GM06990 (cell line): ENCODE measurements around the gene LTBP3.

Source experiments
- DNase-seq: peaks from one replicate; pipeline ENCODE4 v3.0.0-alpha.2; 2011; ENCODE audit not compliant: insufficient read length; ENCODE audit errors: extremely low read depth
- H3K27me3 ChIP-seq: replicated peaks from 2 replicates; pipeline ENCODE4 v1.6.0; 2011; ENCODE audit warnings: low read length; ENCODE audit not compliant: control insufficient read depth, insufficient read depth
- H3K36me3 ChIP-seq: 2 replicates; pipeline ENCODE4 v1.5.1; 2011; ENCODE audit warnings: low read length; ENCODE audit not compliant: control insufficient read depth, insufficient read depth
- H3K4me3 ChIP-seq: replicated peaks from 2 replicates; pipeline ENCODE4 v1.5.1; 2011; ENCODE audit warnings: low read depth, mild to moderate bottlenecking, control low read depth, low read length
- TF ChIP-seq, protein P1 (sequence below): IDR thresholded peaks from 2 replicates; pipeline ENCODE4 v1.5.1; 2011; ENCODE audit warnings: low read length, control low read depth, mild to moderate bottlenecking, inconsistent platforms; ENCODE audit not compliant: insufficient read depth, poor library complexity, severe bottlenecking

The LTBP3 gene

DNA sequence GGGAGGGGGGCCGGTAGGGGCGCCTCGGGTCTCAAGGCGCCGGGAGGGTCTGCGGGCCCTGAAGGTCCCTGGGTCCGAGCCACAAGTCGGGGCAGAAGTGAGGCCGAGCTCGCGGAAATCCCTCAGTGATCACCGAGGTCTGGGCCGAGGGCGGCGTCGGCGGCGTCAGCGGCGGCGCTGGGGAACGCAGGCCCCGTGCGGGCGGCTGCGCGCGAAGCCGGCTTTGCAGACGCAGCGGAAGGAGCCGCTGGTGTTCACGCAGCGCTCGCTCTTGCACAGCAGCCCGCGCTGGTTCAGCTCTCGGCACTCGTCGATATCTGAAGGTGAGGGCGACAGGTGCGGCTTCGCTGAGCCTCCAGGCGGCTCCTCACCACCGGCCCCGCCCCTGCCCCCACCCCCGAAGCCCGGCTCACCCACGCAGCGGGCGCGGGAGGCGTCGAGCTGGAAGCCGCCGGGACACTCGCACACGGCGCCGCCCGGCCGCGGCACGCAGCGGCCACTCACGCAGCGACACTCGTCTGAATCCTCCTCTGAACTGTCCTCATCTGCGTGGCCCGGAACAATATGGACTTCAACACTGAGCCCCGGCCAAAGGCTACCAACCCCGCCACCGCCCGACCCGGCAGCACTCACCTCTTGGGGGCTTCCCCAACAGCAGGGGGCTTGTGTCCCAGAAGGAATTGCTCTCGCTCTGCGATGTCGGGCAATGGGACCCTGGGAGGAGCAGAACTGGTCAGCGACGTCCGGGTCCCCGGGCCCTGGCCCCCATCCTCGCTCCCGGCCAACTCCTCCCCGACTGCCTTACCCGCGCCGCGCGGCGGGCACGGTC lies 19.0 kb downstream of the LTBP3 start:
- Histone ChIP-seq H3K4me3 (peak overlapping the region; percentile 69), H3K27me3 (no peaks in the 10 kb centered on the region), H3K36me3 (peaks cover 28% of the 10 kb centered on the region)
- DNase-seq: no peak
- TF ChIP-seq, protein P1, sequence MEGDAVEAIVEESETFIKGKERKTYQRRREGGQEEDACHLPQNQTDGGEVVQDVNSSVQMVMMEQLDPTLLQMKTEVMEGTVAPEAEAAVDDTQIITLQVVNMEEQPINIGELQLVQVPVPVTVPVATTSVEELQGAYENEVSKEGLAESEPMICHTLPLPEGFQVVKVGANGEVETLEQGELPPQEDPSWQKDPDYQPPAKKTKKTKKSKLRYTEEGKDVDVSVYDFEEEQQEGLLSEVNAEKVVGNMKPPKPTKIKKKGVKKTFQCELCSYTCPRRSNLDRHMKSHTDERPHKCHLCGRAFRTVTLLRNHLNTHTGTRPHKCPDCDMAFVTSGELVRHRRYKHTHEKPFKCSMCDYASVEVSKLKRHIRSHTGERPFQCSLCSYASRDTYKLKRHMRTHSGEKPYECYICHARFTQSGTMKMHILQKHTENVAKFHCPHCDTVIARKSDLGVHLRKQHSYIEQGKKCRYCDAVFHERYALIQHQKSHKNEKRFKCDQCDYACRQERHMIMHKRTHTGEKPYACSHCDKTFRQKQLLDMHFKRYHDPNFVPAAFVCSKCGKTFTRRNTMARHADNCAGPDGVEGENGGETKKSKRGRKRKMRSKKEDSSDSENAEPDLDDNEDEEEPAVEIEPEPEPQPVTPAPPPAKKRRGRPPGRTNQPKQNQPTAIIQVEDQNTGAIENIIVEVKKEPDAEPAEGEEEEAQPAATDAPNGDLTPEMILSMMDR: no peak

DNA sequence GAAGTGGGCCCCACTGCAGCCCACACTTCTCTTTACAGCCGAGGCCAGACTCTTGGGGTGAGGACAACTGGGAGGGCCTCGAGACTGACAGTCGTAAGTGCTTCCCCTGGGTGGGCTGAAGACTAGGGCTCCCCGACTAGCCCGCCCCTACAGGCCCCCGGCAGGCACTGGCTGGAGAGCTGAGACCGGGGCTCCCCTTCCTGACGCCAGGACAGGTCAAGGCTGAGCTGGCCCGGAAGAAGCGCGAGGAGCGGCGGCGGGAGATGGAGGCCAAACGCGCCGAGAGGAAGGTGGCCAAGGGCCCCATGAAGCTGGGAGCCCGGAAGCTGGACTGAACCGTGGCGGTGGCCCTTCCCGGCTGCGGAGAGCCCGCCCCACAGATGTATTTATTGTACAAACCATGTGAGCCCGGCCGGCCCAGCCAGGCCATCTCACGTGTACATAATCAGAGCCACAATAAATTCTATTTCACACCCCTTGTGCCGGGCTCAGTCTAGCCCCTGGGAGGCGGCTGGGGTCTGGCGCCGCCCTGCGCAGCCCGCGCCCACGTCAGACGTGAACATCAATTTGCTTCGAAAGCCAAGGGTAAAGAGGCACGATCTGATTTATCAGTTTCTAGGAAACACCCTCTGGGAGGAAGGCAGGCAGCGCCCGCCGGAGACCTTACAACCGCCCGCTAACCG lies 19.8 kb downstream of the LTBP3 start:
- DNase-seq: no peak
- H3K36me3 ChIP-seq: peaks cover 28% of the 10 kb centered on the region
- H3K4me3 ChIP-seq: no peak overlapping the region
- H3K27me3 ChIP-seq: no peaks in the 10 kb centered on the region
- TF ChIP-seq, protein P1: no peak

DNA sequence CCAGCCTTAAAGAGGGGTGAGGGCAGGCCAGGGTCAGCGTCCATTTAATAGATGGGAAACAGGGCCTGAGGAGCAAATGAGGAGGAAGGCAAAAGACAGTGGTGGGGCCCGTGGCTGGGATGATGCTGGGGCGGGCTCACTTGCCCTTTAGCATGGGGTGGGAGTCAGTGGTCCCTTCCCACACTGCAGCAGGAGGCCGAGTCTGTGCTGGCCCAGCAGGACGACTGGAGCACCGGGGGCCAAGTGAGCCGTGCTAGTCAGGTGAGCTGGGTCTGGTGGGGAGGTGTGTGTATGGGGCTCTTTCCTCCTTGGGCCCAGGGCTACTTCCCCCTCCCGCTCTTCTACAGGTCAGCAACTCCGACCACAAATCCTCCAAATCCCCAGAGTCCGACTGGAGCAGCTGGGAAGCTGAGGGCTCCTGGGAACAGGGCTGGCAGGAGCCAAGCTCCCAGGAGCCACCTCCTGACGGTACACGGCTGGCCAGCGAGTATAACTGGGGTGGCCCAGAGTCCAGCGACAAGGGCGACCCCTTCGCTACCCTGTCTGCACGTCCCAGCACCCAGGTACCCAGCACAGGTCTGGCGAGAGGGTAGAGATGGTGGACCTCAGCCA lies 20.4 kb downstream of the LTBP3 start:
- no peak for DNase-seq
- TF ChIP-seq, protein P1: no peak
- Histone ChIP-seq H3K36me3 (peaks cover 31% of the 10 kb centered on the region), H3K4me3 (no peak overlapping the region), H3K27me3 (no peaks in the 10 kb centered on the region)

DNA sequence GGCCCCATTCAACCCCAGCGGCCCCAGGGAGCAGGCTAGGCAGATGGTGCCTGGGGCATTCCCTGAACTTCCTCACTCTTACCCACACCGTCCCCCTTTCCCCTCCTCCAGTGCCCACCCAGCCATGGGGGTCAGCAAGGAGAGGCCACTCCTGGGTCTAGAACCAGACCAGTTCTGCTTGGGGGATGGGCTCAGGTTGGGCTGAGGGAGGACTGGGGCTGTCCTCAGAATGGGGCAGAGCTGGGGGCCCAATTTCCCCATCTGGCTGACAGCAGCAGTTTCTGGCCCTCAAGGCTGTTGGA lies 20.9 kb downstream of the LTBP3 start:
- H3K4me3 ChIP-seq: no peak overlapping the region
- TF ChIP-seq, protein P1: no peak
- H3K36me3 ChIP-seq: peaks cover 34% of the 10 kb centered on the region
- H3K27me3 ChIP-seq: no peaks in the 10 kb centered on the region
- DNase-seq: no peak

DNA sequence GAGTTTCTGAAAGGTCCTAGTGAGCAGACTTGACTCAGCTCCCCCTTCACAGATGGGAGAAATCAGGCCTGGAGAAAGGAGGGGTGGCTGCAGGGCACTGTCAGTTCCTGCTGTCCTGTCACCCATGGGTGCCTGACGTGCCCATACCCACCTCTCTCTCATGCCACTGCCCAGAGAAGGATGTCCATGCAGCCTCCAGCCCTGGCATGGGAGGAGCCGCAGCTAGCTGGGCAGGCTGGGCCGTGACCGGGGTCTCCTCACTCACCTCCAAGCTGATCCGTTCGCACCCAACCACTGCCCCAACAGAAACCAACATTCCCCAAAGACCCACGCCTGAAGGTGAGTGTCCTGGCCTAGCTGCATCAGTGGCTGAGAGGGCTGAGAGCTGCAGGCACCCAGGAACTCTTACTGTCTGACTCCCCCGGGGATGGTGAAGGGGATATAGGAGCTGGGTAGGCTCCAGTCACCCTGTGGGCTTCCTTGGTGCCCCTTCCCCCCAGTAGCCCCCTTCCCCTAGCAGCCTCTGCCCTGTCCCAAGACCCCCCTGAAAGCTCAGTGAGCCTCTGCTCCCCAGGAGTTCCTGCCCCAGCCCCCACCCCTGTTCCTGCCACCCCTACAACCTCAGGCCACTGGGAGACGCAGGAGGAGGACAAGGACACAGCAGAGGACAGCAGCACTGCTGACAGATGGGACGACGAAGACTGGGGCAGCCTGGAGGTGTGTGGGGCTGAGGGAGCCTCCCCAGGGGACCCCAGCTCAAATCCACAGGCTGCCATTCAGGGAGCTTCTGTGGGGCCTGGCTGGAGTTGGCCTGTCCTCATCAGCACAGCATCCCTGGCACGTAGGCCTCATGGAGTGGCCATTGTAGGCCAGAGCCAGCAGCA lies 21.5 kb downstream of the LTBP3 start:
- Histone ChIP-seq H3K27me3 (no peaks in the 10 kb centered on the region), H3K36me3 (peaks cover 36% of the 10 kb centered on the region), H3K4me3 (no peak overlapping the region)
- TF ChIP-seq, protein P1: no peak
- DNase-seq: no peak
